CD4-positive, alpha-beta T cell treated with Interleukin-17A for 1 hour (primary cell): ENCODE data around the gene PIGU.

ENCODE experiments used
- DNase-seq: peaks from one replicate; pipeline ENCODE4 v3.0.0-alpha.2; 2020

Gene PIGU

GRCh38 chr20:34549291-34549928, 127.5 kb downstream of the PIGU start:
- peak; percentile 24 for DNase-seq

GRCh38 chr20:34547844-34548613, 128.9 kb downstream of the PIGU start:
- no peak for DNase-seq

GRCh38 chr20:34546751-34547181, 130.1 kb downstream of the PIGU start:
- no peak for DNase-seq

GRCh38 chr20:34544109-34544796, 132.6 kb downstream of the PIGU start:
- peak; percentile 17 for DNase-seq

- DNase-seq, result no peak
Observed at GRCh38 chr20:34543463-34544056, 133.3 kb downstream of the PIGU start.

- DNase-seq, result no peak
Observed at GRCh38 chr20:34542439-34542838, 134.5 kb downstream of the PIGU start.

GRCh38 chr20:34541917-34542316, 135.0 kb downstream of the PIGU start:
- DNase-seq, result no peak

GRCh38 chr20:34541264-34541901, 135.5 kb downstream of the PIGU start:
- peak; percentile 71 for DNase-seq

GRCh38 chr20:34540596-34541263, 136.2 kb downstream of the PIGU start:
- DNase-seq, result no peak

GRCh38 chr20:34539756-34540155, 137.1 kb downstream of the PIGU start:
- no peak for DNase-seq

GRCh38 chr20:34538671-34539123, 138.2 kb downstream of the PIGU start:
- peak; percentile 64 for DNase-seq

GRCh38 chr20:34537651-34538050, 139.2 kb downstream of the PIGU start:
- no peak for DNase-seq

GRCh38 chr20:34536798-34537394, 140.0 kb downstream of the PIGU start:
- DNase-seq, result peak; percentile 59

GRCh38 chr20:34535857-34536256, 141.0 kb downstream of the PIGU start:
- DNase-seq, result no peak

- DNase-seq, result no peak
Observed at GRCh38 chr20:34535301-34535840, 141.5 kb downstream of the PIGU start.

GRCh38 chr20:34534391-34535165, 142.3 kb downstream of the PIGU start:
- no peak for DNase-seq

GRCh38 chr20:34532756-34533155, 144.1 kb downstream of the PIGU start:
- no peak for DNase-seq

GRCh38 chr20:34532320-34532719, 144.6 kb downstream of the PIGU start:
- DNase-seq, result no peak

GRCh38 chr20:34531608-34532265, 145.2 kb downstream of the PIGU start:
- no peak for DNase-seq

GRCh38 chr20:34530342-34530741, 146.6 kb downstream of the PIGU start:
- no peak for DNase-seq
